HL-60 (cell line): ENCODE results near the gene SERP2.

Experiments used
- DNase-seq, 2 experiments: peaks; one replicate each; pipeline ENCODE4 v3.0.0-alpha.2; 2010 to 2020; ENCODE audit warnings: low read depth in 1 of 2, low spot score in 1 of 2
- H3K27ac ChIP-seq: fragments of 250-450 bp; sonication (Bioruptor Pico); replicated peaks from 2 replicates; pipeline ENCODE4 v1.5.1; 2020; ENCODE audit warnings: mild to moderate bottlenecking, moderate library complexity
- H3K27me3 ChIP-seq: fragments of 250-450 bp; sonication (Bioruptor Pico); 2 replicates; pipeline ENCODE4 v1.5.1; 2021; ENCODE audit warnings: mild to moderate bottlenecking, moderate library complexity; ENCODE audit not compliant: insufficient read depth, poor library complexity, severe bottlenecking
- H3K4me3 ChIP-seq: replicated peaks from 2 replicates; pipeline ENCODE4 v1.5.1; 2011; ENCODE audit warnings: mild to moderate bottlenecking, control low read depth, low read length; ENCODE audit not compliant: insufficient read depth
- GABPA ChIP-seq: IDR thresholded peaks from 2 replicates; pipeline ENCODE4 v1.6.1; 2012; ENCODE audit warnings: low read depth
- POLR2AphosphoS5 ChIP-seq: IDR thresholded peaks from 2 replicates; pipeline ENCODE4 v1.6.1; 2012; ENCODE audit warnings: low read depth
- SPI1 ChIP-seq: IDR thresholded peaks from 2 replicates; pipeline ENCODE4 v1.6.1; 2012; ENCODE audit warnings: low read depth, mild to moderate bottlenecking, borderline replicate concordance
- TF ChIP-seq, protein P1 (sequence below): IDR thresholded peaks from one replicate; pipeline ENCODE4 v1.5.1; 2011; ENCODE audit warnings: low read length, control low read depth, inconsistent platforms; ENCODE audit not compliant: insufficient read depth
- TF ChIP-seq, protein P2 (sequence below): IDR thresholded peaks from 2 replicates; pipeline ENCODE4 v1.6.1; 2012; ENCODE audit warnings: low read depth; ENCODE audit not compliant: insufficient replicate concordance

Gene SERP2

DNA sequence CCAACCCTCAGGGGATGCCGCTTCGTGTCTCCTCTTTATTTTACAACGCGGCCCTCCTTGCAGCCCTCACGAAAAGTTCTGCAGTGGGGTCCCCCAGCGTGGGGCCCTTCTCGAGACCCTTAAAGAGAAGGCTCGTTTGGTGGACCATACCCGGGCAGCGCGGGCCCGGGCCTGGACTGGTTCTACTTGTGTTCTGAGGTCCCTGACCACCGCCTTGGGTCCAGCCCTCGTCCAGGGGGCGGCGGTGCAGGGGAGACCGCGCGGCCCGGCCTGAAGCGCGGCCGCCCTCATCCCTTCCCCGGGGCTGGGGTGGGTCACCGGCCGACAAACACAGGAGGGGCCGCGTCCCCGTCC, 400 bp upstream of the SERP2 start:
- Histone ChIP-seq H3K4me3 (no peak overlapping the region), H3K27ac (no peak overlapping the region), H3K27me3 (peaks cover 27% of the 10 kb centered on the region)

DNA sequence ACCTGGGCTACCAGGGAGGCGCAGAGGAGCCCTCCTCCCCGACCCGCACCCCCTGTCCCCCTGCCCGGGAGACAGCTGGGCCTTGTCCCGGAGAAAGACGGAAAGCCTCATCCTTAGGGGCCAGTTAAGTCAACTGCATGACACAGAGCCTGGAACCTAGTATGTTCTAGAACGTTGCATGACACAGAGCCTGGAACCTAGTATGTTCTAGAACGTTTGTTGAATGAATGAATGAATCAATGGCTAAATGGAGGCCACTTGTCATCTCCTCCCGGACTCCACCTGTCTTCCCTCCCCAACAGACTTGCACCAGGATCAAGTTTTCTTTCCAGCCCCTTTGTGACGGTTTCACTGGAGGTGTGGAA, 706 bp downstream of the SERP2 start:
- Histone ChIP-seq H3K4me3 (no peak overlapping the region), H3K27ac (no peak overlapping the region), H3K27me3 (peaks cover 28% of the 10 kb centered on the region)
- no peak for DNase-seq
- TF ChIP-seq GABPA (no peak), POLR2AphosphoS5 (no peak), SPI1 (no peak)
- TF ChIP-seq, protein P1, sequence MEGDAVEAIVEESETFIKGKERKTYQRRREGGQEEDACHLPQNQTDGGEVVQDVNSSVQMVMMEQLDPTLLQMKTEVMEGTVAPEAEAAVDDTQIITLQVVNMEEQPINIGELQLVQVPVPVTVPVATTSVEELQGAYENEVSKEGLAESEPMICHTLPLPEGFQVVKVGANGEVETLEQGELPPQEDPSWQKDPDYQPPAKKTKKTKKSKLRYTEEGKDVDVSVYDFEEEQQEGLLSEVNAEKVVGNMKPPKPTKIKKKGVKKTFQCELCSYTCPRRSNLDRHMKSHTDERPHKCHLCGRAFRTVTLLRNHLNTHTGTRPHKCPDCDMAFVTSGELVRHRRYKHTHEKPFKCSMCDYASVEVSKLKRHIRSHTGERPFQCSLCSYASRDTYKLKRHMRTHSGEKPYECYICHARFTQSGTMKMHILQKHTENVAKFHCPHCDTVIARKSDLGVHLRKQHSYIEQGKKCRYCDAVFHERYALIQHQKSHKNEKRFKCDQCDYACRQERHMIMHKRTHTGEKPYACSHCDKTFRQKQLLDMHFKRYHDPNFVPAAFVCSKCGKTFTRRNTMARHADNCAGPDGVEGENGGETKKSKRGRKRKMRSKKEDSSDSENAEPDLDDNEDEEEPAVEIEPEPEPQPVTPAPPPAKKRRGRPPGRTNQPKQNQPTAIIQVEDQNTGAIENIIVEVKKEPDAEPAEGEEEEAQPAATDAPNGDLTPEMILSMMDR, result no peak
- TF ChIP-seq, protein P2, sequence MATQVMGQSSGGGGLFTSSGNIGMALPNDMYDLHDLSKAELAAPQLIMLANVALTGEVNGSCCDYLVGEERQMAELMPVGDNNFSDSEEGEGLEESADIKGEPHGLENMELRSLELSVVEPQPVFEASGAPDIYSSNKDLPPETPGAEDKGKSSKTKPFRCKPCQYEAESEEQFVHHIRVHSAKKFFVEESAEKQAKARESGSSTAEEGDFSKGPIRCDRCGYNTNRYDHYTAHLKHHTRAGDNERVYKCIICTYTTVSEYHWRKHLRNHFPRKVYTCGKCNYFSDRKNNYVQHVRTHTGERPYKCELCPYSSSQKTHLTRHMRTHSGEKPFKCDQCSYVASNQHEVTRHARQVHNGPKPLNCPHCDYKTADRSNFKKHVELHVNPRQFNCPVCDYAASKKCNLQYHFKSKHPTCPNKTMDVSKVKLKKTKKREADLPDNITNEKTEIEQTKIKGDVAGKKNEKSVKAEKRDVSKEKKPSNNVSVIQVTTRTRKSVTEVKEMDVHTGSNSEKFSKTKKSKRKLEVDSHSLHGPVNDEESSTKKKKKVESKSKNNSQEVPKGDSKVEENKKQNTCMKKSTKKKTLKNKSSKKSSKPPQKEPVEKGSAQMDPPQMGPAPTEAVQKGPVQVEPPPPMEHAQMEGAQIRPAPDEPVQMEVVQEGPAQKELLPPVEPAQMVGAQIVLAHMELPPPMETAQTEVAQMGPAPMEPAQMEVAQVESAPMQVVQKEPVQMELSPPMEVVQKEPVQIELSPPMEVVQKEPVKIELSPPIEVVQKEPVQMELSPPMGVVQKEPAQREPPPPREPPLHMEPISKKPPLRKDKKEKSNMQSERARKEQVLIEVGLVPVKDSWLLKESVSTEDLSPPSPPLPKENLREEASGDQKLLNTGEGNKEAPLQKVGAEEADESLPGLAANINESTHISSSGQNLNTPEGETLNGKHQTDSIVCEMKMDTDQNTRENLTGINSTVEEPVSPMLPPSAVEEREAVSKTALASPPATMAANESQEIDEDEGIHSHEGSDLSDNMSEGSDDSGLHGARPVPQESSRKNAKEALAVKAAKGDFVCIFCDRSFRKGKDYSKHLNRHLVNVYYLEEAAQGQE, result no peak

More for the DNA sequence above, 400 bp upstream of the SERP2 start:
- DNase-seq, result no peak
- TF ChIP-seq, protein P2, result no peak
- TF ChIP-seq, protein P1, result no peak
- TF ChIP-seq GABPA (no peak), POLR2AphosphoS5 (no peak), SPI1 (no peak)

DNA sequence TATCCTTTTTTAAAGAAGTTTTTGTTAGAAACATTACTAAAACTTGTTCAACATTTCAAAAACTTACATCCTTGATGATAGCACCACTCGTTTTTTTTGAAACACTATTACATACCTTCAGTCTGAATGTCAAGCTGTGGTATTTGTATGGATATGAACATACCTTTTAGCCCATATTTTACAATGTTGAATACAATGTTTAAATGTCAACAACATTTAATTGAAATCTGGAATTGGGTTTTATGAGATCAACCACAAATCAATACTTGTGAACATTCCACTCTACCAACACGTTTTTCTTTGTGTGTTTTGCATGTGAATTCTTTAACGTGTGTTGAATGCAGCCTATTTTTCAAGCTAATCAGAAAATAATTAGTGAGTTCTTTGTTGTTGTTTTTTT, 4.7 kb downstream of the SERP2 start:
- Histone ChIP-seq H3K4me3 (no peak overlapping the region), H3K27me3 (peaks cover 20% of the 10 kb centered on the region), H3K27ac (no peak overlapping the region)
- DNase-seq, result no peak
- TF ChIP-seq POLR2AphosphoS5 (no peak), GABPA (no peak), SPI1 (no peak)
- TF ChIP-seq, protein P2, result no peak
- TF ChIP-seq, protein P1, result no peak
